HL-60 (cell line): ENCODE data around the gene CORIN.

ENCODE experiments used
- DNase-seq, 2 experiments: peaks; one replicate each; pipeline ENCODE4 v3.0.0-alpha.2; 2010 to 2020; ENCODE audit warnings: low read depth in 1 of 2, low spot score in 1 of 2
- H3K27ac ChIP-seq: fragments of 250-450 bp; sonication (Bioruptor Pico); replicated peaks from 2 replicates; pipeline ENCODE4 v1.5.1; 2020; ENCODE audit warnings: mild to moderate bottlenecking, moderate library complexity
- H3K27me3 ChIP-seq: fragments of 250-450 bp; sonication (Bioruptor Pico); 2 replicates; pipeline ENCODE4 v1.5.1; 2021; ENCODE audit warnings: mild to moderate bottlenecking, moderate library complexity; ENCODE audit not compliant: insufficient read depth, poor library complexity, severe bottlenecking
- H3K4me3 ChIP-seq: replicated peaks from 2 replicates; pipeline ENCODE4 v1.5.1; 2011; ENCODE audit warnings: mild to moderate bottlenecking, control low read depth, low read length; ENCODE audit not compliant: insufficient read depth
- GABPA ChIP-seq: IDR thresholded peaks from 2 replicates; pipeline ENCODE4 v1.6.1; 2012; ENCODE audit warnings: low read depth
- POLR2AphosphoS5 ChIP-seq: IDR thresholded peaks from 2 replicates; pipeline ENCODE4 v1.6.1; 2012; ENCODE audit warnings: low read depth
- SPI1 ChIP-seq: IDR thresholded peaks from 2 replicates; pipeline ENCODE4 v1.6.1; 2012; ENCODE audit warnings: low read depth, mild to moderate bottlenecking, borderline replicate concordance
- TF ChIP-seq, protein P1 (sequence below): IDR thresholded peaks from one replicate; pipeline ENCODE4 v1.5.1; 2011; ENCODE audit warnings: low read length, control low read depth, inconsistent platforms; ENCODE audit not compliant: insufficient read depth
- TF ChIP-seq, protein P2 (sequence below): IDR thresholded peaks from 2 replicates; pipeline ENCODE4 v1.6.1; 2012; ENCODE audit warnings: low read depth; ENCODE audit not compliant: insufficient replicate concordance

The CORIN gene

DNA sequence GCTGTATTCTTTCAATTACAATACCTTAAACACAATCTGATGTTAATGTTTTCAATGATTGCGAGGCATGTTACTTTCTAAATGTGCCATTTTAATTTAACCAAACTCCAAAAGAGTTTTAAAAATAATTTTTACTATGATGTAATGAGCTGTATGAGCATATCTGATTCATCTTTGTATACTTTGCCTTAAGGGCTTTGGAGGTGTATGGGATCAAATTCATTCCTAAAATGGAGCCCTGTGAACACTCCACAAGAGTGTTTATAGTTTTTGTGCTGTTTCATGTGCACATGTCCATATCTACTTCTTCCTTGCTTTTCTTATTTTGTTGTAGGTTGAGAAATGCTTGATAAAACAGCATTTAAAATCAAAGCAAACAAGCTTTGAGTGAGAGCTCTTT is 270.4 kb downstream of the CORIN start:
- DNase-seq = no peak
- H3K27me3 ChIP-seq = no peaks in the 10 kb centered on the region
- no peak overlapping the region for H3K4me3 ChIP-seq
- H3K27ac ChIP-seq = no peak overlapping the region
- no peak for TF ChIP-seq SPI1
- TF ChIP-seq, protein P1, sequence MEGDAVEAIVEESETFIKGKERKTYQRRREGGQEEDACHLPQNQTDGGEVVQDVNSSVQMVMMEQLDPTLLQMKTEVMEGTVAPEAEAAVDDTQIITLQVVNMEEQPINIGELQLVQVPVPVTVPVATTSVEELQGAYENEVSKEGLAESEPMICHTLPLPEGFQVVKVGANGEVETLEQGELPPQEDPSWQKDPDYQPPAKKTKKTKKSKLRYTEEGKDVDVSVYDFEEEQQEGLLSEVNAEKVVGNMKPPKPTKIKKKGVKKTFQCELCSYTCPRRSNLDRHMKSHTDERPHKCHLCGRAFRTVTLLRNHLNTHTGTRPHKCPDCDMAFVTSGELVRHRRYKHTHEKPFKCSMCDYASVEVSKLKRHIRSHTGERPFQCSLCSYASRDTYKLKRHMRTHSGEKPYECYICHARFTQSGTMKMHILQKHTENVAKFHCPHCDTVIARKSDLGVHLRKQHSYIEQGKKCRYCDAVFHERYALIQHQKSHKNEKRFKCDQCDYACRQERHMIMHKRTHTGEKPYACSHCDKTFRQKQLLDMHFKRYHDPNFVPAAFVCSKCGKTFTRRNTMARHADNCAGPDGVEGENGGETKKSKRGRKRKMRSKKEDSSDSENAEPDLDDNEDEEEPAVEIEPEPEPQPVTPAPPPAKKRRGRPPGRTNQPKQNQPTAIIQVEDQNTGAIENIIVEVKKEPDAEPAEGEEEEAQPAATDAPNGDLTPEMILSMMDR = no peak
- TF ChIP-seq, protein P2, sequence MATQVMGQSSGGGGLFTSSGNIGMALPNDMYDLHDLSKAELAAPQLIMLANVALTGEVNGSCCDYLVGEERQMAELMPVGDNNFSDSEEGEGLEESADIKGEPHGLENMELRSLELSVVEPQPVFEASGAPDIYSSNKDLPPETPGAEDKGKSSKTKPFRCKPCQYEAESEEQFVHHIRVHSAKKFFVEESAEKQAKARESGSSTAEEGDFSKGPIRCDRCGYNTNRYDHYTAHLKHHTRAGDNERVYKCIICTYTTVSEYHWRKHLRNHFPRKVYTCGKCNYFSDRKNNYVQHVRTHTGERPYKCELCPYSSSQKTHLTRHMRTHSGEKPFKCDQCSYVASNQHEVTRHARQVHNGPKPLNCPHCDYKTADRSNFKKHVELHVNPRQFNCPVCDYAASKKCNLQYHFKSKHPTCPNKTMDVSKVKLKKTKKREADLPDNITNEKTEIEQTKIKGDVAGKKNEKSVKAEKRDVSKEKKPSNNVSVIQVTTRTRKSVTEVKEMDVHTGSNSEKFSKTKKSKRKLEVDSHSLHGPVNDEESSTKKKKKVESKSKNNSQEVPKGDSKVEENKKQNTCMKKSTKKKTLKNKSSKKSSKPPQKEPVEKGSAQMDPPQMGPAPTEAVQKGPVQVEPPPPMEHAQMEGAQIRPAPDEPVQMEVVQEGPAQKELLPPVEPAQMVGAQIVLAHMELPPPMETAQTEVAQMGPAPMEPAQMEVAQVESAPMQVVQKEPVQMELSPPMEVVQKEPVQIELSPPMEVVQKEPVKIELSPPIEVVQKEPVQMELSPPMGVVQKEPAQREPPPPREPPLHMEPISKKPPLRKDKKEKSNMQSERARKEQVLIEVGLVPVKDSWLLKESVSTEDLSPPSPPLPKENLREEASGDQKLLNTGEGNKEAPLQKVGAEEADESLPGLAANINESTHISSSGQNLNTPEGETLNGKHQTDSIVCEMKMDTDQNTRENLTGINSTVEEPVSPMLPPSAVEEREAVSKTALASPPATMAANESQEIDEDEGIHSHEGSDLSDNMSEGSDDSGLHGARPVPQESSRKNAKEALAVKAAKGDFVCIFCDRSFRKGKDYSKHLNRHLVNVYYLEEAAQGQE = no peak
- TF ChIP-seq POLR2AphosphoS5 = no peak
- no peak for TF ChIP-seq GABPA

DNA sequence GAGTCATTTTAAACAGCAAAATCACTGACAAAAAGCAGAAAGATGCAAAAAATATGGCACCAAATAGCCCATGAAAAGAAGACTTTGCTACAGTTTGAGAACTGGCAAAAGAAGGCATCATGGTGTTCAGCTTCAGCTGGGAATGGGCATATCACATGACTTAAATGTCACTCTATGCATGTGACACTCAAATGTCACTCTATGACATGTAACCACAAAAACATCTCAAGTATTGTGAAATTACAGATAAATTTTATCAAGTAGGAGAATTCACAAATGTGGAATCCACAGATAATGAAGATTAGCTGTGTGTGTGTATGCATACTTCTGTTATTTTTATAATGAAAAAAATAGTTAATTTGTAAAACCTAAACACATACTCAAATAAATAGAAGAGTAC is 270.9 kb downstream of the CORIN start:
- Histone ChIP-seq H3K27me3 (no peaks in the 10 kb centered on the region), H3K27ac (no peak overlapping the region), H3K4me3 (no peak overlapping the region)
- peak in 1 of 2 experiments; percentile 3 for DNase-seq
- TF ChIP-seq, protein P1 = no peak
- TF ChIP-seq, protein P2 = no peak
- TF ChIP-seq GABPA (no peak), SPI1 (no peak), POLR2AphosphoS5 (no peak)

- H3K27ac ChIP-seq = no peak overlapping the region
- H3K4me3 ChIP-seq = no peak overlapping the region
- TF ChIP-seq POLR2AphosphoS5 = no peak
- TF ChIP-seq, protein P1 = no peak
- TF ChIP-seq, protein P2 = no peak
- TF ChIP-seq GABPA = no peak
- TF ChIP-seq SPI1 = no peak
- no peaks in the 10 kb centered on the region for H3K27me3 ChIP-seq
- no peak for DNase-seq
Observed at GRCh38 chr4:47566566-47566965, 271.3 kb downstream of the CORIN start.
